Endothelial cell of umbilical vein (primary cell): ENCODE data around the gene DDX49. TPM values are rescaled to one million over a fixed set of nuclear protein-coding genes. Genes with fewer than 3 reads are reported as not detected.
"Not testable (repeated sequence)": the region's sequence is repeated elsewhere in the genome, so short reads cannot be mapped to it uniquely, and the experiment has no call there.

Source experiments
- BruUV-seq: library from RNA; stranded (reverse); fragments of 400-500 nt; replicated peaks from 2 replicates; lab custom pipeline; 2021; lab: Mats Ljungman, UMichigan
- CTCF ChIA-PET: fragments of 300-600, 350-600 bp; sonication (Branson Sonifier 250); formaldehyde crosslinking; loops from one replicate; lab custom pipeline; 2021; ENCODE audit warnings: antibody characterized with exemption, inconsistent platforms; lab: Charles Lee
- POLR2A ChIA-PET: fragments of 300-600, 350-600 bp; sonication (Branson Sonifier 250); formaldehyde crosslinking; loops from one replicate; lab custom pipeline; 2021; ENCODE audit warnings: antibody characterized with exemption, inconsistent platforms; lab: Charles Lee
- DNase-seq: peaks from one replicate; pipeline ENCODE4 v3.0.0-alpha.2; 2011; ENCODE audit warnings: low read depth, low spot score
- FAIRE-seq: peaks from 2 replicates; lab custom pipeline; 2011; peaks lifted over from hg19 to GRCh38; lab: Jason Lieb, UNC
- H2AFZ ChIP-seq: 2 replicates; pipeline ENCODE4 v1.6.0; 2012; ENCODE audit warnings: low read depth, low read length, control low read depth, inconsistent platforms
- H3K27ac ChIP-seq: 2 replicates; pipeline ENCODE4 v1.5.1; 2011; ENCODE audit warnings: low read depth, mild to moderate bottlenecking, control low read depth, low read length, moderate library complexity; ENCODE audit not compliant: insufficient read depth
- H3K27me3 ChIP-seq, 2 experiments: 2 replicates each; pipeline versions ENCODE4 v1.6.0 to v1.6.1; 2011; ENCODE audit warnings: low read length in 2 of 2, mixed read lengths in 1 of 2; ENCODE audit not compliant: control insufficient read depth in 2 of 2, insufficient read depth in 2 of 2
- H3K36me3 ChIP-seq, 2 experiments: 2 replicates in 1 of 2; 3 replicates in 1 of 2; pipeline ENCODE4 v1.5.1; 2011; ENCODE audit warnings: low read length in 2 of 2, mild to moderate bottlenecking in 1 of 2, moderate library complexity in 1 of 2; ENCODE audit not compliant: control insufficient read depth in 2 of 2, insufficient read depth in 2 of 2; ENCODE audit errors: extremely low read depth in 1 of 2
- H3K4me1 ChIP-seq: 3 replicates; pipeline ENCODE4 v1.5.1; 2011; ENCODE audit warnings: mild to moderate bottlenecking, low read length; ENCODE audit not compliant: control insufficient read depth, insufficient read depth; ENCODE audit errors: extremely low read depth
- H3K4me2 ChIP-seq: 2 replicates; pipeline ENCODE4 v1.6.1; 2011; ENCODE audit warnings: low read length, control low read depth, mixed read lengths; ENCODE audit not compliant: insufficient read depth
- H3K4me3 ChIP-seq, 3 experiments: fragments of 200-600 bp in 1 of 3; sonication (generic), shearing (Covaris generic) in 1 of 3; replicated peaks in 1 of 3; 2 replicates each; pipeline ENCODE4 v1.5.1; 2011 to 2016; ENCODE audit warnings: control low read depth in 3 of 3, low read length in 3 of 3, mild to moderate bottlenecking in 2 of 3, inconsistent platforms in 1 of 3, low read depth in 1 of 3, moderate library complexity in 1 of 3; ENCODE audit not compliant: insufficient read depth in 1 of 3
- H3K79me2 ChIP-seq: 2 replicates; pipeline ENCODE4 v1.6.0; 2012; ENCODE audit warnings: low read length, inconsistent platforms; ENCODE audit not compliant: control insufficient read depth, insufficient read depth
- H3K9ac ChIP-seq: replicated peaks from 2 replicates; pipeline ENCODE3; 2011; ENCODE audit warnings: low read length, control low read depth; ENCODE audit not compliant: insufficient read depth; ENCODE audit errors: extremely low read depth
- H3K9me1 ChIP-seq: replicated peaks from 3 replicates; pipeline ENCODE4 v1.6.0; 2011; ENCODE audit warnings: mild to moderate bottlenecking, low read length; ENCODE audit not compliant: control insufficient read depth, insufficient read depth; ENCODE audit errors: extremely low read depth
- H3K9me3 ChIP-seq: replicated peaks from 2 replicates; pipeline ENCODE4 v1.5.1; 2012; ENCODE audit warnings: low read length, inconsistent platforms; ENCODE audit not compliant: control insufficient read depth, insufficient read depth
- H4K20me1 ChIP-seq: replicated peaks from 2 replicates; pipeline ENCODE3; 2011; ENCODE audit warnings: mild to moderate bottlenecking, low read length; ENCODE audit not compliant: control insufficient read depth, insufficient read depth; ENCODE audit errors: extremely low read depth
- EZH2 ChIP-seq: IDR thresholded peaks from 2 replicates; pipeline ENCODE4 v1.6.1; 2012; ENCODE audit warnings: borderline replicate concordance, low read depth, mild to moderate bottlenecking, moderate library complexity, low read length, inconsistent platforms; ENCODE audit not compliant: severe bottlenecking
- FOS ChIP-seq: IDR thresholded peaks from 2 replicates; pipeline ENCODE4 v1.6.1; 2011; ENCODE audit warnings: mild to moderate bottlenecking, low read length, moderate library complexity, borderline replicate concordance; ENCODE audit not compliant: insufficient read depth
- GATA2 ChIP-seq: IDR thresholded peaks from 2 replicates; pipeline ENCODE4 v1.7.0; 2011; ENCODE audit warnings: low read depth, mild to moderate bottlenecking, moderate library complexity, mixed read lengths, low read length; ENCODE audit not compliant: insufficient read length, insufficient read depth
- JUN ChIP-seq: IDR thresholded peaks from 2 replicates; pipeline ENCODE4 v1.6.1; 2011; ENCODE audit warnings: borderline replicate concordance, low read depth; ENCODE audit not compliant: insufficient read length, insufficient read depth
- MYC ChIP-seq: IDR thresholded peaks from one replicate; pipeline ENCODE4 v1.6.1; 2011; ENCODE audit warnings: mild to moderate bottlenecking, low read depth, low read length
- POLR2A ChIP-seq: IDR thresholded peaks from 2 replicates; pipeline ENCODE4 v1.6.1; 2012; ENCODE audit warnings: low read depth, mild to moderate bottlenecking, control low read depth, low read length
- POLR2AphosphoS5 ChIP-seq: IDR thresholded peaks from 2 replicates; pipeline ENCODE4 v1.6.1; 2012; ENCODE audit warnings: low read depth, mild to moderate bottlenecking, control low read depth, low read length, moderate library complexity; ENCODE audit not compliant: insufficient read depth
- dilution Hi-C: fragments of 300-500 bp; cut with MboI; formaldehyde crosslinking; loops from one replicate; pipeline ENCODE4 v1.15.0; 2019; ENCODE audit warnings: low sequenced_read_pairs; ENCODE audit not compliant: extremely low pct_ligation_motif_present
- intact Hi-C: fragments of 100-400 bp; cut with micrococcal nuclease; formaldehyde crosslinking; loops from one replicate; pipeline ENCODE4 v1.10.0; 2022
- polyA plus RNA-seq, 4 experiments: library from polyadenylated mRNA; depleted of rRNA in 3 of 4; stranded (reverse) in 3 of 4; unstranded in 1 of 4; fragments of >200 nt; gene quantifications; 2 replicates each; pipeline versions ENCODE4 v1.2.1 to v1.2.3, GENCODE V29; 2011 to 2012; ENCODE audit warnings: missing spikeins in 1 of 4
- total RNA-seq: library from RNA; stranded (reverse); gene quantifications from 2 replicates; pipeline ENCODE4 v1.2.3, GENCODE V29; 2021
- TF ChIP-seq, protein P1 (sequence below): IDR thresholded peaks from 2 replicates; pipeline ENCODE4 v1.6.1; 2011; ENCODE audit not compliant: insufficient read depth, insufficient read length
- TF ChIP-seq, protein P2 (sequence below), 2 donors: IDR thresholded peaks; 1 replicate in 1 of 2; 2 replicates in 1 of 2; pipeline ENCODE4 v1.5.1; 2011; ENCODE audit warnings: low read length in 2 of 2, mild to moderate bottlenecking in 2 of 2, moderate library complexity in 2 of 2, control low read depth in 1 of 2, inconsistent platforms in 1 of 2, low read depth in 1 of 2; ENCODE audit not compliant: insufficient read depth in 1 of 2; ENCODE audit errors: extremely low read depth in 1 of 2

The DDX49 gene
- total and polyA plus RNA-seq, 2 donors (not counting 3 experiments of a cell fraction or from before 2014, with no cell fraction given), result 51.9 to 60.1 TPM

DNA sequence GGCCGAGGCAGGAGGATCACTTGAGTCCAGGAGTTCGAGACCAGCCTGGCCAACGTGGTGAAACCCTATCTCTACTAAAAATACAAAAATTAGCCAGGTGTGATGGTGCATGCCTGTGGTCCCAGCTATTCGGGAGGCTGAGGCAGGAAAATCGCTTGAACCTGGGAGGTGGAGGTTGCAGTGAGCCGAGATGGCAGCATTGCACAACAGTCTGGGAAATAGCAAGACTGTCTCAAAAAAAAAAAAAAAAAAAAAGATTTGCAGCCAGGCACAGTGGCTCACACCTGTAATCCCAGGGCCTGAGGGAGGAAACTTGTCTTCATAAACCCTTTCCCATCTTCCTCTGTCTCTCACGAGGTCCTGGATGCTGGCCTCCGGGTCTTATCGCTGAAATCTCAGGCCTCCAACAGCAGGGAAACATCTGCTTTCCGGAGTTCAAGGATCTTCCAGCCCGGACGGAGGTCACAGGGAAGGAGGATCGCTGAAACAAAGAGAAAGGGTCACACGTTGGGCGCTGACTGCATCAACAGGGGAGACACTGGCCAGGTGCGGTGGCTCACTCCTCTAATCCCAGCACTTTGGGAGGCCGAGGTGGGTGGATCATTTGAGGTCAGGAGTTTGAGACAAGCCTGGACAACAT, 33.0 kb downstream of the DDX49 start:
- H3K27ac ChIP-seq, H3K79me2 ChIP-seq, FAIRE-seq, H4K20me1 ChIP-seq, H3K9ac ChIP-seq, H3K9me1 ChIP-seq, dilution Hi-C loops, H3K4me1 ChIP-seq, H3K4me3 ChIP-seq, BruUV-seq, H3K27me3 ChIP-seq, H3K9me3 ChIP-seq, H3K4me2 ChIP-seq, H3K36me3 ChIP-seq, H2AFZ ChIP-seq: not testable (repeated sequence)
- DNase-seq, result peak; percentile 62
- TF ChIP-seq POLR2AphosphoS5 (peak; percentile 31), GATA2 (peak; percentile 77)
- ChIA-PET POLR2A (interaction anchor here (0.6 to 0.7 kb wide), 2 partner anchors 12 to 13 kb away, joined by 3 read pairs; no protein-coding TSS in a partner anchor), CTCF (interaction anchor here (2.6 kb wide), 1 partner anchor 35 kb away, joined by 10 read pairs; no protein-coding TSS in a partner anchor)
- intact Hi-C loops, result loop anchor here (2.0 kb wide), 1 partner anchor 16 kb away; no protein-coding TSS in a partner anchor

DNA sequence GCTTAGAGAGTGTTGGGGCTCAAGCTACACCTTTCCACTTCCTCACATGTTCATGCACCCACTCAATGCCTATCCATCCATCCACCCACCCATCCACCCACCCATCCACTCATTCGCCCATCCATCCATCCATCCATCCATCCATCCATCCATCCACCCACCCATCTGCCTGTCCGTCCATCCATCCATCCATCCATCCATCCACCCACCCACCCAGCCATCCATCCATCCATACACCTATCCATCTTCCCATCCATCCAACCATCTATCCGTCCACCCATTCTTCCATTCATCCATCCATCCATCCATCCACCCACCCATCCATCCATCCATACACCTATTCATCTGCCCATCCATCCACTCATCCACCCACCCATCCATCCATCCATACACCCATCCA, 34.6 kb downstream of the DDX49 start:
- TF ChIP-seq POLR2AphosphoS5, result no peak
- no peak for TF ChIP-seq GATA2
- no peak for TF ChIP-seq JUN
- no peak for TF ChIP-seq MYC
- TF ChIP-seq, protein P1, sequence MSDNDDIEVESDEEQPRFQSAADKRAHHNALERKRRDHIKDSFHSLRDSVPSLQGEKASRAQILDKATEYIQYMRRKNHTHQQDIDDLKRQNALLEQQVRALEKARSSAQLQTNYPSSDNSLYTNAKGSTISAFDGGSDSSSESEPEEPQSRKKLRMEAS, result no peak
- TF ChIP-seq FOS, result no peak
- no peak for TF ChIP-seq EZH2
- TF ChIP-seq, protein P2, sequence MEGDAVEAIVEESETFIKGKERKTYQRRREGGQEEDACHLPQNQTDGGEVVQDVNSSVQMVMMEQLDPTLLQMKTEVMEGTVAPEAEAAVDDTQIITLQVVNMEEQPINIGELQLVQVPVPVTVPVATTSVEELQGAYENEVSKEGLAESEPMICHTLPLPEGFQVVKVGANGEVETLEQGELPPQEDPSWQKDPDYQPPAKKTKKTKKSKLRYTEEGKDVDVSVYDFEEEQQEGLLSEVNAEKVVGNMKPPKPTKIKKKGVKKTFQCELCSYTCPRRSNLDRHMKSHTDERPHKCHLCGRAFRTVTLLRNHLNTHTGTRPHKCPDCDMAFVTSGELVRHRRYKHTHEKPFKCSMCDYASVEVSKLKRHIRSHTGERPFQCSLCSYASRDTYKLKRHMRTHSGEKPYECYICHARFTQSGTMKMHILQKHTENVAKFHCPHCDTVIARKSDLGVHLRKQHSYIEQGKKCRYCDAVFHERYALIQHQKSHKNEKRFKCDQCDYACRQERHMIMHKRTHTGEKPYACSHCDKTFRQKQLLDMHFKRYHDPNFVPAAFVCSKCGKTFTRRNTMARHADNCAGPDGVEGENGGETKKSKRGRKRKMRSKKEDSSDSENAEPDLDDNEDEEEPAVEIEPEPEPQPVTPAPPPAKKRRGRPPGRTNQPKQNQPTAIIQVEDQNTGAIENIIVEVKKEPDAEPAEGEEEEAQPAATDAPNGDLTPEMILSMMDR (IDR thresholded peaks at IDR 0.05; ENCODE audit: extremely low read depth in 1 of 2, insufficient read depth in 1 of 2, low read depth in 1 of 2, low read length in 2 of 2), result no peak
- TF ChIP-seq POLR2A, result no peak
- Histone ChIP-seq H3K4me2 (no peak overlapping the region), H3K4me3 (no peak overlapping the region), H2AFZ (no peak overlapping the region), H3K36me3 (no peaks in the 10 kb centered on the region), H3K4me1 (no peaks in the 10 kb centered on the region), H3K27me3 (no peaks in the 10 kb centered on the region), H3K27ac (no peak overlapping the region), H3K9me3 (no peaks in the 10 kb centered on the region), H4K20me1 (no peaks in the 10 kb centered on the region), H3K9ac (no peak overlapping the region), H3K9me1 (no peaks in the 10 kb centered on the region), H3K79me2 (no peaks in the 10 kb centered on the region)
- FAIRE-seq (no peak), DNase-seq (no peak)
- BruUV-seq, result no TSS peak
- intact Hi-C loops, result no loop called here
- dilution Hi-C loops, result no loop called here
- ChIA-PET CTCF (no interaction called here), POLR2A (no interaction called here)
